DOHH2 (cell line): ENCODE data around the gene WNK4.
"Not testable (repeated sequence)": the region's sequence is repeated elsewhere in the genome, so short reads cannot be mapped to it uniquely, and the experiment has no call there.

Source experiments
- H3F3A ChIP-seq: fragments of 200-600 bp; sonication (generic), shearing (Covaris generic); 2 replicates; pipeline ENCODE4 v1.6.0; 2016; ENCODE audit warnings: antibody characterized with exemption, mild to moderate bottlenecking; ENCODE audit not compliant: control insufficient read depth, insufficient read depth
- H3K27ac ChIP-seq: fragments of 200-600 bp; sonication (generic); 2 replicates; pipeline ENCODE4 v1.5.1; 2014; ENCODE audit warnings: low read depth, mild to moderate bottlenecking, low read length, moderate library complexity
- H3K27me3 ChIP-seq: fragments of 200-600 bp; sonication (generic); 2 replicates; pipeline ENCODE4 v1.6.1; 2014; ENCODE audit warnings: mild to moderate bottlenecking, low read length, mixed read lengths; ENCODE audit not compliant: control insufficient read depth
- H3K36me3 ChIP-seq: fragments of 200-600 bp; sonication (generic); 2 replicates; pipeline ENCODE4 v1.6.1; 2014; ENCODE audit warnings: mild to moderate bottlenecking, low read length, moderate library complexity, mixed read lengths; ENCODE audit not compliant: control insufficient read depth
- H3K4me1 ChIP-seq: fragments of 200-600 bp; sonication (generic); 2 replicates; pipeline ENCODE4 v1.6.1; 2014; ENCODE audit warnings: mild to moderate bottlenecking, low read length, mixed read lengths; ENCODE audit not compliant: control insufficient read depth
- H3K4me2 ChIP-seq: fragments of 200-600 bp; sonication (generic); 2 replicates; pipeline ENCODE4 v1.6.0; 2014; ENCODE audit warnings: mild to moderate bottlenecking, low read length, moderate library complexity
- H3K4me3 ChIP-seq: fragments of 200-600 bp; sonication (generic); 2 replicates; pipeline ENCODE4 v1.5.1; 2014; ENCODE audit warnings: mild to moderate bottlenecking, low read length, mixed read lengths
- H3K79me2 ChIP-seq: fragments of 200-600 bp; sonication (generic); 2 replicates; pipeline ENCODE4 v1.6.1; 2014; ENCODE audit warnings: mild to moderate bottlenecking, low read length, mixed read lengths; ENCODE audit not compliant: control insufficient read depth
- H3K9me2 ChIP-seq: fragments of 200-600 bp; sonication (generic); replicated peaks from 2 replicates; pipeline ENCODE4 v1.6.1; 2014; ENCODE audit warnings: mild to moderate bottlenecking, low read length, mixed read lengths; ENCODE audit not compliant: control insufficient read depth
- H3K9me3 ChIP-seq: fragments of 200-600 bp; sonication (generic); 2 replicates; pipeline ENCODE4 v1.6.1; 2014; ENCODE audit warnings: antibody characterized with exemption, low read length, mixed read lengths; ENCODE audit not compliant: control insufficient read depth, insufficient read depth
- H4K20me1 ChIP-seq: fragments of 200-600 bp; sonication (generic); 2 replicates; pipeline ENCODE4 v1.6.0; 2014; ENCODE audit warnings: low read depth, mild to moderate bottlenecking, antibody characterized with exemption, low read length, moderate library complexity; ENCODE audit not compliant: control insufficient read depth, insufficient read depth
- CTCF ChIP-seq: fragments of 200-600 bp; sonication (generic); IDR thresholded peaks from one replicate; pipeline ENCODE4 v1.5.1; 2014; ENCODE audit warnings: antibody characterized with exemption, mild to moderate bottlenecking, low read depth, low read length; ENCODE audit not compliant: poor library complexity, severe bottlenecking
- EZH2phosphoT487 ChIP-seq: fragments of 200-600 bp; sonication (generic); IDR thresholded peaks from 2 replicates; pipeline ENCODE4 v1.6.1; 2017; ENCODE audit warnings: borderline replicate concordance, mild to moderate bottlenecking, antibody characterized with exemption, low read length, moderate library complexity, mixed read lengths

WNK4 gene

GRCh38 chr17:42761638-42762037, 18.8 kb upstream of the WNK4 start:
- Histone ChIP-seq H3K4me2 (no peak overlapping the region), H4K20me1 (no peaks in the 10 kb centered on the region), H3K9me2 (no peaks in the 10 kb centered on the region), H3F3A (no peaks in the 10 kb centered on the region), H3K4me1 (peaks cover 19% of the 10 kb centered on the region), H3K9me3 (no peaks in the 10 kb centered on the region), H3K27me3 (peaks cover 32% of the 10 kb centered on the region), H3K79me2 (no peaks in the 10 kb centered on the region), H3K27ac (no peak overlapping the region), H3K36me3 (no peaks in the 10 kb centered on the region), H3K4me3 (no peak overlapping the region)
- TF ChIP-seq EZH2phosphoT487 = no peak
- no peak for TF ChIP-seq CTCF

- no peaks in the 10 kb centered on the region for H3K79me2 ChIP-seq
- no peaks in the 10 kb centered on the region for H4K20me1 ChIP-seq
- H3K4me1 ChIP-seq = peaks cover 9% of the 10 kb centered on the region
- no peaks in the 10 kb centered on the region for H3K9me3 ChIP-seq
- H3K36me3 ChIP-seq = no peaks in the 10 kb centered on the region
- no peak overlapping the region for H3K4me3 ChIP-seq
- H3K27me3 ChIP-seq = peaks cover 12% of the 10 kb centered on the region
- no peak overlapping the region for H3K27ac ChIP-seq
- TF ChIP-seq EZH2phosphoT487 = no peak
- no peak for TF ChIP-seq CTCF
- no peaks in the 10 kb centered on the region for H3K9me2 ChIP-seq
- H3K4me2 ChIP-seq = no peak overlapping the region
- H3F3A ChIP-seq = no peaks in the 10 kb centered on the region
Measured at GRCh38 chr17:42766124-42766523, 14.3 kb upstream of the WNK4 start.

GRCh38 chr17:42767512-42767911, 12.9 kb upstream of the WNK4 start:
- Histone ChIP-seq H3K27ac (no peak overlapping the region), H3K4me3 (no peak overlapping the region), H3K79me2 (no peaks in the 10 kb centered on the region), H3K9me3 (no peaks in the 10 kb centered on the region), H3K36me3 (no peaks in the 10 kb centered on the region), H3K4me1 (peaks cover 13% of the 10 kb centered on the region), H3F3A (no peaks in the 10 kb centered on the region), H4K20me1 (no peaks in the 10 kb centered on the region), H3K4me2 (no peak overlapping the region), H3K9me2 (no peaks in the 10 kb centered on the region), H3K27me3 (peaks cover 4% of the 10 kb centered on the region; the same call in 1 of the 2 replicates)
- TF ChIP-seq CTCF (no peak), EZH2phosphoT487 (no peak)

GRCh38 chr17:42768006-42768405, 12.4 kb upstream of the WNK4 start:
- not testable (repeated sequence) for H4K20me1 ChIP-seq, H3F3A ChIP-seq, H3K27ac ChIP-seq, H3K79me2 ChIP-seq, H3K27me3 ChIP-seq, H3K9me3 ChIP-seq, H3K36me3 ChIP-seq, H3K4me3 ChIP-seq, H3K4me2 ChIP-seq, H3K9me2 ChIP-seq
- H3K4me1 ChIP-seq = peaks cover 12% of the 10 kb centered on the region

- H4K20me1 ChIP-seq, H3K27ac ChIP-seq, H3K36me3 ChIP-seq, H3K27me3 ChIP-seq, H3K4me2 ChIP-seq, H3K9me2 ChIP-seq, H3K4me3 ChIP-seq, H3F3A ChIP-seq, H3K9me3 ChIP-seq: not testable (repeated sequence)
- H3K79me2 ChIP-seq = peaks cover 14% of the 10 kb centered on the region
- H3K4me1 ChIP-seq = peaks cover 14% of the 10 kb centered on the region
Measured at GRCh38 chr17:42769964-42770363, 10.4 kb upstream of the WNK4 start.
